ENCODE data around the gene TOR4A.

Gene TOR4A

DNA sequence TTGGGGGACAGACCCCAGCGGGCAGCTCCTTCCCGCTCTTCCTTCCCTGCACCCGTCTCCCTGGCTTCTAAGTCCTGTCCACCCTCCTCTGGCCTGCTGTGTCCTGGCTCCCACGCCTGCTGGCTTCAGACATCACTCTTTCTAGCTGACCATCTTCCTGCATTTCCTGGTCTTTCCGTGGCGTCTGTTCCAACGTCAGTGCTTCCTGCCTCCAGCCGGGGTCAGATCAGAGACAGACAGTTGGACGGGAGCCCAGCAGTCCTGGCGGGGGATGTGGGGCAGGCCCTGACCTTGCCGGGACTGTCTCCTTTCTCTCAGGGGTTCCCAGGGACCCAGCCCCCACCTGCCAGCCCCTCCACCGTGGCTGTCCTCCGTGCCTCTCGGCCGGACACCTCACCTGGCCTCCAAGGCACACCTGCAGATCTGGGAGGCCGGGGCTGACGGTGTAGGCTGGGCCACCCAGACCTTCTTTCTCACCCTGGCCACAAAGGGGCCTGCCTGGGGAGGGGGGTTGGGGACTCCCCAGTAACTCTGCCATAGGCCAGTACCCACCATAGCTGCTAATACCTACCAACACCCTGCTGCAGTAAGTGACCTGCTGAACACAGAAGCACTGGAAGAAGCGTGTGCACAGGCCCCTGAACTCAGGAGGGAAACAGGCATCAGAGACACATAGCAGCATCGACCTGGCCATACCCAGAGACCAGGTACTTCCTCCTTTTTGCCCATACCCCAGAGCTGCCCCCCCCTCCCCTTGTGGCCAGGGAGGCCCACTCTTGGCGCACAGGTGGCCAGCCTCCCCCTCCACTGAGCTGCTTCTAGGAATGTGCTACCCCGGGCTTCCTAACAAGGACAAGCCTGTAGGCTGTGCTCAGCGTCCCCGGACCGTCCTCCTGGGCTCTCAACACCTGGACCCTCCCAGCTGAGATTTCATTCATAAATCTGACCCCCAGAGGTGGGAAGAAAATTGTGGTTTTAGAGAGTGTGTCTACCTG, 19.4 kb downstream of the TOR4A start:
- DNase-seq, result no peak

- DNase-seq, result no peak
These were observed 20.4 kb downstream of the TOR4A start for GRCh38 chr9:137297966-137298365.

GRCh38 chr9:137298401-137299202, 21.1 kb downstream of the TOR4A start:
- DNase-seq, result no peak

- no peak for DNase-seq
These were observed 21.7 kb downstream of the TOR4A start for GRCh38 chr9:137299203-137299565.

DNA sequence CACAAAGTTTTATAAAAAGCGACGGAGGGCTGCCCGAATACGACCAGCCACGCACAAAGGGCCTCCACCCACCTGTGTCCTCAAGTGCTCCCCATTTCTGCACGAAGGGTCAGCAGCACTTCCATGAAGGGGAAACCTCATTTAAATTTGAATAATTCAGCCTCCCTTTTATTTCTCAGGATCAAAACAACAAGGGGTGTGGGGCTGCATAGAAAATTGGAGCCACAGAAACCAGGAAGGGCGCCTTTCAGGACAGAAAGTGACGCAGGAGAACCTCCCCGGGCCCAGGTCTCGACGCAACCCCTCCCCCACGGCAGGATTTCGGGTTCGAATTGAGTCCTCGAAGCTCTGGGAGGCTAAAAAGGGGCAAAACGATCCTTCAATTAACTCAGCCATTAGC, 22.4 kb downstream of the TOR4A start:
- DNase-seq, result no peak

DNA sequence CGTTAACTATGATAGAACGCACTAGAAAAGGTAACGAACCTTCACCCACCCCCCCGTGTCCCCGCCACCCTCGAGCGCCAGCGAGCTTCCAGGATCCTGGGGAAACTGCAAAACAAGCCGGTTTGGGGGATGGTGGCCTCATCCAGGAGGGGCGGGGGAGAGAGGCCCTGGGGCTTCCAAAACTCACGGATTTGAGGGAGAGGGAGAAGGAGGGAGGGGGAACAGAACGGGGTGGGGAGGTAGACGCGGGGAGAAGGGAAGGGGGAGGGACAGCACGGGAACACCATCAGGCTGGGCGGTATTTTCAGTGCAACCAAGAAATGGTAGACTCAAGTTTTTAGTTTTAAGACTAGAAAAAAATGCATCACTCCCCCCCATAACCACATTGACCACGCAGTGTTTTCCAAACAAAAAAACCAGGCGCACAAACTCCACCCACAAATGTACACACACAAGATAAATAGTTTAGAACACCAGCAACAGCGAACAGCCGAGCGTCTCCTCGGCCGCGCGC, 23.1 kb downstream of the TOR4A start:
- no peak for DNase-seq

DNA sequence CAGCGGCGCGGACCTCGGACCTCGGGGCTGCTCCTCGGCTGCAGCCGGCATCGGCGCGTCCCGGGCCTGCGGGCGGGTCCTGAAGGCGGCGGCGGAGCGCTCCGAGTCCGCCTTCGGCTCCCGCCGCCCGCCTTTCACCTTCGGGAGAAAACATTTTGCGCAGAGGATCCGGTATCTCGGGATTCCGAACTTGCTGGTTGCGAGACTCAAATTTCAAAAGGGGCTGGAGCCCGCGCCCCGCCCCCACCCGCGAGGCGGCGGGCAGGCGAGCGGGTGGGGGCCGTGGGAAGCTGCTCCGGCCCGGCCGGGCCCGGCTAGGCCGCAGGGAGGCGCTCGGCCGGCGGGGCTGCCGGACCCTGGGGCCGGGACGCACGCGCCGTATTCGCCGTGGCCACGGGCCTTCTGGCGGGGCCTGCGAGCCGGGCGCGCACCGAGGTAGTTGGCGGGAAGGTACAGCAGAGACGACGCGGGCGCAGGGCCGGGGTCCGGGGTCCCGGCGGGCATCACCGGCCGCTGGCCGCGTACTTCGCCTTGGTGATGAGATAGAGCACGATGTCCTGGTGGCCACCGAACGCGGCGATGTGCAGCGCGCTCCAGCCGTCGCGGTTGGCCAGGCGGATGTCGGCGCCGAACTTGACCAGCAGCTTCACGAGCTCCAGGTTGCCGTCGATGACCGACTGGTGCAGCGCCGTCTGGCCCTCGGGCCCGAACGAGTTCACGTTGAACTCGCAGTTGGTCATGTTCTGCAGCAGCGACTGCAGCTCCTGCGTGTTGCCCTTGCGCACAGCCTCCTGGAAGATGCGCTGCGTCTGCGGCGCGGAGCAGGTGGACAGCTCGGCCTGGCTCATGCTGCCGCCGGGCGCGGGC, 23.8 kb downstream of the TOR4A start:
- DNase-seq, result no peak

DNA sequence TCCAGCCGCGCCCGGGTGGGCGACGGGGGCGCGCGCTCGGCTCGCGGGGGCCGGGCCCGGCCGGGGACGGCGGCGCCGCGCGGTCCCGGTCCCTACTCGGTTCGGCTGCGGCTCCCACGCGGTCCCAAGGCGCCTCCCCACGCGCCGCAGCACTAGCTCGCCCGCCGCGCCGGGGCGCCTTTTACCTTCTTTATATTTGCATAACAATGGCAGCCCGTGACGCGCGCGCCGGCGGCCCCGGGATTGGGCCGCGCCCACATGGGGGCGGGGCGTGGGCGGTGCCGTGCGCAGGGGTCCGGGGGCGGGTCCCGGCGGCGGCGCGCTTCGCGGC, 24.6 kb downstream of the TOR4A start, which contains the start of gene NRARP:
TSS of gene NRARP (minus strand) at position 154 of the 331 bp plus-strand sequence. CDS start 343 bp downstream, outside the sequence.
- peak; percentile 89 to 91 for DNase-seq

GRCh38 chr9:137302449-137303150, 25.1 kb downstream of the TOR4A start:
- no peak for DNase-seq

DNA sequence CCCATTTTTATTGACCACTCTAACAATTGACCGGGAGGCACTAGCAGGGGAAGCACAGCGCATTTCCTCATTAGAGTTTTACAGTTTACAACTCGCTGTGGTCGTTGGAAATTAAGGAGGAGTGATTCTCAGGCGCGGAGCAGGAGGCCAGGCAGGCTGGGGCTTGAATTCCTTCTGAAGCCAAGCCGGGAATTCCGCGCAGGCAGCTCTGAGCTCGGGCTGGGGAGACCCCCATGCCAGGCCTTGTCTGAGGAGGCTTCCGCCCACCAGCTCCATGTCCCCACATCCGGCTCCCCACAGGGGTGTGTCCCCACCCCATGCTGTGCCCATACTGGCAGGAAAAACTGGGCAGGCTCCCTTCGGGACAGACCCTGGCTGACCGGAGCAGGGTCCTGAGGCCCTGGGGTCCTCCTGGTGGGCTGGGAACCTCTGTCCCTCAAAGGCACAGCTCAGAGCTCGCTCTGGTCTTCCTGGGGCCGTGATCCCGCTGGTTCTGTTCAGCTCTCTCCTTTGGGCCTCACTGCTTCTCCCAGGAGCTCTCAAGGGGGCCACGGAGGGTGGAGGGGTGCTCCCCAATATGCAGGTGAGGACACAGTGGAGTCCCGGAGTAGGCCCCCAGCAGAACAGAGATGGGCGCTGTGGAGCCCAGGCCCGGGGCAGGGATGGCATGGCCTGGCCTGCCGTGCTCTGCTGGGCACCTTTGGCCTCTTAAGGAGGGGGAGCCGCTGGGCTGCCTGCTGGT, 25.8 kb downstream of the TOR4A start:
- no peak for DNase-seq

GRCh38 chr9:137303893-137304382, 26.4 kb downstream of the TOR4A start:
- no peak for DNase-seq

GRCh38 chr9:137304383-137305059, 27.0 kb downstream of the TOR4A start:
- DNase-seq, result no peak

DNA sequence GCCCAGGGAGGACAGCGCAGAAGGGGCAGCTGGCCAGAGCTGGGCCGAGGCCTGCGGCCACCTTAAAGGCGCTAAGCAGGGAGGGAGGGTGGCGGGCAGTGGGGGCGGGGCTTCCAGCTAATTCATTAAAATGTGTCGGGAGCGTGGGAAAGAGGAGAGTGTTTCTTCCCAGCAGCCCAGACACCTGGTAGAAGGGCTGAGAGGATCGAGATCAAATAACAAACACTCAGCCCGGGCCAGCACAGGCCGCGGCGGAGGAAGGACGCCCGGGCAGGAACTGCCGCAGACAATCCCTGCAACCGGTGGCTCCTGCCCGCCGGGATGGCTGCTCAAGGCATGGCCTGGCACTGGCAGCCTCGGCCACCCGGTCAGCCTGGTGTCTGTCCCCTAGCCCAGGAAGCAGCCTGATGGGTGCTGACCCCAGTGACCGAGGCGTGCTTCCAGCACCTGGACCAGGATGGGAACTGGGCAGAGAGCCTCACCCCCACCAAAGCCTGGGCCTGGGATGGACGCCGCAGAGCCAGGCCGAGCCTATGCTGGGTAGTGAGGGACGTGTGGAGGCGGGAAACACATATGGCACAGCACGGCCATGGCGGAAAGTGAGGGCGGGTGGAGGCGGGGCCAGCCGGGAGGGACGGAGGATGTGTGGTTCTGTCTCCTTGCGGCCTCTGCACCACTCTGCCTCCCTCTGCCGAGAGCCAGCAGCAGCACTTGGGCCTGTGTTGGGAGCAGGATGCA, 27.7 kb downstream of the TOR4A start:
- DNase-seq, result peak; percentile 55 to 60

- DNase-seq, result no peak
These were observed 28.2 kb downstream of the TOR4A start for GRCh38 chr9:137305798-137306065.

- DNase-seq, result no peak
These were observed 28.7 kb downstream of the TOR4A start for GRCh38 chr9:137306066-137306849.

GRCh38 chr9:137306850-137307254, 29.3 kb downstream of the TOR4A start:
- no peak for DNase-seq

DNA sequence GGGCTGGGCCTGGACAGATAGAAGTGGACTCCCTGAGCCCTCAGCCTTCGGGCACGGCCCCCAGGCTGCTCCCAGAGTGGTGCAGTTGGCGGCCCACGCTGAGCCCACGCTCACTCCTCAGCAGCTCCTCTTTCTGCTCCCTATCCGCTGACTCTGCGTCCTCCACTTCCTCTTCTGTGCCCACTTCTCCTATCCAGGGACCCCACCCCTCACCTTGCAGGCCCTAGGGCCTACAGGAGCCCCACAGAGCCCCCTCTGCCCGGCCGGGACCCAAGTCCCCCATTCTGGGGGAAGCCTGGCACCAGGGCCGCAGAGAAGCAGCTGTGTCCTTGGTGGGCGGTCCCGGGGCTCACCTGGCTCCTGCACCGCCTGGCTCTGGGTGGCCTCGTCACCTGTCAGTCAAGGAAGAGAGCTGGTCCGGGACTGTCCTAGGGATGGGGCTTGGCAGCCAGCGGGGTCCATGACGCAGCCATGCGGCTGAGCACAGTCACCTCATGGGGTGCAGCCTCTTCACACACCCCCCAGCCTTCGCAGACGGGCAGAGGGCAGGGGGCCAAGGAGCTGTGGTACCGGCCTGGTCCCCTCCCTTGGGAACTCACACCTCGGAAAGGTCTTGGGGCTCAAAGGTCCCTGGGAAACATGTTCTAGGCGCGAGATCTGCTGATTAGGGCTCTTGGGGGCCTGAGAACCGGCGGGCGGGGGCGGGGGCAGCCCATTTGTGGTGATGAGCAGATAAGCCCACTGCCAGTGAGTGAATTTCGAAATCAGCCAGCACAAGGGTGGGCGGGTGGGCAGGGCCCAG, 29.9 kb downstream of the TOR4A start:
- no peak for DNase-seq

GRCh38 chr9:137308057-137308619, 30.6 kb downstream of the TOR4A start:
- no peak for DNase-seq
